NOMO-1 treated with DMSO at 0.1 percent for 48 hours (cell line): ENCODE data around the gene GABPB1.

Experiments
- DNase-seq: peaks from one replicate; lab custom pipeline; 2025; ENCODE audit not compliant: unreplicated experiment; lab: John Stamatoyannopoulos, UW

Gene GABPB1

DNA sequence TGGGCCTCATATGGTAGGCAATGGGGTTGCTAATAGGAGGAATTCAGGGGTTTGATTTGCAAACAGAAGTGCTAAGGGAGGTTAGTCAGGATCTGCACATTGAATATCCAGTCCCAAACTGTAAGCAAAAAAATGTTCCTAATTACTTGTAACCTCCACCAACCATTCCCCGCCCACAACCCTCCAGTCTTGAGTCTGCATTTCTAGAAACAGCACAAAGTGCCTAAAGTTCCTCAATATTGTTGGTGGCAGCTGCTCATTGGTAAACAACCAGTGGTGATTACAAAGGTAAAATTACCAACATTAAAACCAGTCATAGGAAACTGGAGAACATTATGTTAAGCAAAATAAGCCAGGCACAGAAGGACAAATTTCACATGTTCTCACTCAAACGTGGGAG, 108.4 kb downstream of the GABPB1 start:
- no peak for DNase-seq

DNA sequence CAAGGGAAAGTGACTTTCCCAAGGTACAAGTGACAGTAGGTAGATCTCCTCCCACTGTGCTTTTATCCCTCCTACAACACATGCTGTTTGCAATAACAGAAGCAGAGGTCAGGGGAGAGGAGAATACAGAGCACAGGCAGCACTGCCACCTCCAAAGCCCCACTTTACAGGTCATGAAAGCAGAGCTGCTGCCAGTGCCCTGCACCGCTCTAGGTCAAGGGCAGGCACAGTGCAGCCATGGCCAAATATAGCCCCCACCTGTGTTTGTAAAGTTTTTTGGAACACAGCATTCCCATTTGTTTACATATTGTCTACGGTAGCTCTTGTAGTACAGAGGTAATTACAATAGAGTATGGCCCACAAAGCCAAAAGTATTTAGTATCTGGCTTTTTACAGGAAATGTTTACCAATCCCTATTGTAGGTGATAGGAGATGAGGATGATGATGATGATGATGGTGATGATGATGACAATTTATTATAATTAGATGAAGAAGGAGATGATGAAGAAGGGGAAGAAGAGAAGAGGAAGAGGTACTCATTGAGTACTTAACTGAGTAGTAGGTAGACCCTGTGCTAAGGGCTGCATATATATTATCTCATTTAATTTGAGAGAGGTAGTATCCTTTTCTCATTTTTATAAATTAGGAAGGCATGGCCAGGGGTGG, 109.9 kb downstream of the GABPB1 start:
- DNase-seq: no peak

GRCh38 chr15:50244153-50244552, 110.8 kb downstream of the GABPB1 start:
- DNase-seq: no peak

DNA sequence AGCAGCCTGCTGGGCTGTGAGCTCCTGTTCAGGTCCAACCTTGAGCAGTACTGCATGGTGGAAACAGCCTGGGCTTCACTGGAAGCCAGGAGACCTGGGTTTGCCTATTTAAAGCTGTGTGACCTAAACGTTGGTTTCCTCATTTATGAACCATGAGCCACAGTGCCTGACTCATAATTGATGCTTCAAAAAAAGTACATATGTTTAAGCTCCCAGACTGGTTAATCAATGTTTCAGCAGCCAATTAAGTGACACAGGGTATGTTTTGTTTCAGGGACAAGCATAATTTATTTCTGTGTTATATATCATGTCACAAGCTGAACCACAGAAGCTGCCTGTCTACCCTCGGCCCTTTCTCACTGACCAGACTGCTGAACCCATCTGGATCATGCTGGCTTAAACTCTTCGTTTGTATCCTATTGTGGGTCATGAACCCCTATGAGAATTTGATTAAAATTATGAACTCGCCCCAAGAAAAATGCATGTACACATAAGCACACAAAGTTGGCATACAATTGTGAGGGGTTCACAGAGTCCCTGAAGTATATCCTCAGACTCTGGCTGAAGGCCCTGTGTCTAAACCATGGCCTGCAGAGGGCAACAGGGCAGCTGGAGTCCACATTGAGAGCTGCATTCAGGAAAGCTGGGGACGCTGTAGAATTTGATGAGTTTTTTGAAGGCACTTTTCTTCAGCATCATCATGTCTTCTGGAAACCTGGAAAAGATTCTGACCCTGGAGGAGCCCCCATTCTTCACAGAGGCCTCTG, 113.1 kb downstream of the GABPB1 start:
- peak; percentile 27 for DNase-seq

- no peak for DNase-seq
Observed at GRCh38 chr15:50238255-50238654, 116.7 kb downstream of the GABPB1 start.

- DNase-seq: no peak
Observed at GRCh38 chr15:50236433-50236832, 118.6 kb downstream of the GABPB1 start.

DNA sequence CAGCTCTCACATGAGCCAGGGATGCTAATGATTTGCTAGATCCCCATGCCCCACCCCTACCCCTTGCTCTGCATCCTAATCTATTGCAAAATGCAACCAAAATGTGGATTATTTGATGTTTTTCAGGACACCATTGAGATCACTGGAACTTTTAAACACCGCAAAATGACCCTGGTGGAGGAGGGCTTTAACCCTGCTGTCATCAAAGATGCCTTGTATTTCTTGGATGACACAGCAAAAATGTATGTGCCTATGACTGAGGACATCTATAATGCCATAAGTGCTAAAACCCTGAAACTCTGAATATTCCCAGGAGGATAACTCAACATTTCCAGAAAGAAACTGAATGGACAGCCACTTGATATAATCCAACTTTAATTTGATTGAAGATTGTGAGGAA, 119.2 kb downstream of the GABPB1 start:
- no peak for DNase-seq

- no peak for DNase-seq
Observed at GRCh38 chr15:50234764-50235163, 120.2 kb downstream of the GABPB1 start.

GRCh38 chr15:50233192-50233736, 121.7 kb downstream of the GABPB1 start:
- no peak for DNase-seq

- no peak for DNase-seq
Observed at GRCh38 chr15:50232791-50233190, 122.2 kb downstream of the GABPB1 start.

- no peak for DNase-seq
Observed at GRCh38 chr15:50231761-50232160, 123.2 kb downstream of the GABPB1 start.

GRCh38 chr15:50229336-50229735, 125.7 kb downstream of the GABPB1 start:
- no peak for DNase-seq

DNA sequence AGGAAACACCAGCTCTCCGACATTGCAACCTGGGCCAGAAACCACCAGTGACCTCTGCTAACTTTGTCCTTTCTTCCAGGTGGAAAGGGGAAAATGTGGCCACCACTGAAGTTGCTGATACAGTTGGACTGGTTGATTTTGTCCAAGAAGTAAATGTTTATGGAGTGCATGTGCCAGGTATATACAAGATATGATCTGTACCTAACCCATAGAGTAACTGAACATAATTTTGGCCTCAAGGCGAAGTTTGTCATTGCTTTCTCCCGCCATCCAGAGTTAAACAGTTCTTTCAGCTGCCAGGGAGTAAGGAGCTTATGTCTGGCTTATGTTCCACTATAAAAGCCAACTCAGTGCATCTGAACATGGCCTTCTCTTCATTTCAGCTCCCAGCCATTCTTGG, 126.1 kb downstream of the GABPB1 start:
- no peak for DNase-seq

GRCh38 chr15:50227076-50227475, 127.9 kb downstream of the GABPB1 start:
- no peak for DNase-seq

GRCh38 chr15:50225938-50226337, 129.1 kb downstream of the GABPB1 start:
- no peak for DNase-seq
